Ammon's horn (tissue), 1 donor: ENCODE data around the gene EFCAB10.
A peak's percentile ranks its signal among the peaks of the same experiment; 100 is the strongest.
"Not testable (repeated sequence)": the region's sequence is repeated elsewhere in the genome, so short reads cannot be mapped to it uniquely, and the experiment has no call there.

Experiments
- DNase-seq: peaks from one replicate; pipeline ENCODE4 v3.0.0-alpha.2; 2016; ENCODE audit warnings: low spot score

Gene EFCAB10

DNA sequence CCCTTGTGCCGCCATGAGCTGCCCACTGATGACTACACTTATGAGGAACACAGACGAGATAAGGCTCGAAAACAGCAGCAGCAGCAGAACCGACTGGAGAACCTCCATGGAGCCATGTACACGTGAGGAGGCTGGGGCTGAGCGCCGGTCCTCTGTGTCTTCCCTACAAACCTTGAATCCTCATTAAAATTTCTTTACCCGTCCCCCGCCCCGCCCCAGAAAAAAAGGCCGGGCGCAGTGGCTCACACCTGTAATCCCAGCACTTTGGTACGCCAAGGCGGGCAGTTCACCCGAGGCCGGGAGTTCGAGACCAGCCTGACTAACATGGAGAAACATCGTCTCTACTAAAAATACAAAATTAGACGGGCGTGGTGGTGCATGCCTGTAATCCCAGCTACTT is 50.7 kb downstream of the EFCAB10 start:
- DNase-seq, result no peak

DNA sequence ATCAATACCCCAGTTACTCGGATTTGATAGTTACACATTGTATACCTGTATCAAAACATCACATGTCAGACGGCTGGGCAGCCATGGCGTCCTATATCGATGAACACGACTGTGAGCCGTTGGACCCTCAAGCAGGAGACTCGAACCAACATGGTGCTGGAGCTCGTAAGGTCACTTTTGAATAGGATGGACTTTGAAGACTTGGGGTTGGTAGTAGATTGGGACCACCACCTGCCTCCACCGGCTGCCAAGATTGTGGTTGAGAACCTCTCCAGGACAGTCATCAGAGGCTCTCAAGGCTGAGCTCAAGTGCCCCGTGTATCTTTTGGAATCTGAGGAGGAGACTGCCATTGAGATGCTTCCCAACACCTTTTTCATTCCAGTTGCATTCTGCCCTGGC is 51.2 kb downstream of the EFCAB10 start:
- no peak for DNase-seq

DNA sequence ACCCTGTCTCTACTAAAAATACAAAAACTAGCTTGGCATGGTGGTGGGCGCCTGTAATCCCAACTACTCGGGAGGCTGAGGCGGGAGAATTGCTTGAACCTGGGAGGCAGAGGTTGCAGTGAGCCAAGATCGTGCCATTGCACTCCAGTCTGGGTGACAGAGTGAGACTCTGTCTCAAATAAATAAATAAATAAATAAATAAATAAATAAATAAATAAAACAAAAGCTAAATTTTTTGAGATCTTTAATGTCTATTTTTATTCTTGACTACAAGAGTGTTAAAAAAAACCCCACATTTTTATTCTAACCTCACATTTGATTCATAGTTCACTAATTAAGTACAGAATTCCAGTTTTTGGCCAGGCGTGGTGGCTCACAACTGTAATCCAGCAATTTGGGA is 53.6 kb downstream of the EFCAB10 start:
- DNase-seq, result not testable (repeated sequence)

DNA sequence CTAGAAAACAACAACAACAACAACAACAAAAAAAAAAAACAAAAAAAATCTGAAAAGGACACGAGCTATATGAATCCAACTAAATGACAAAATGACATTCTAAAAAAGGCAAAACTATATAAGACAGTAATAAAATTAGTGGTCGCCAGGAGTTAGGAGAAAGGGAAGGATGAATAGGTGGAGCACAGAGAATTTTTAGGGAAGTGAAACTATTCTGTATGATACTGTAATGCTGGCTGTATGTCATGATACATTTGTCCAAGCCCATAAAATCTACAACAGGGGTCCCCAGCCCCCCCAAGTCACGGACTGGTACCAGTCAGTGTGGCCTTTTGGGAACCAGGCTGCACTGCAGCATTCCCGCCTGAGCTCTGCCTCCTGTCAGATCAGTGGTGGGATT is 56.5 kb downstream of the EFCAB10 start:
- DNase-seq, result no peak

DNA sequence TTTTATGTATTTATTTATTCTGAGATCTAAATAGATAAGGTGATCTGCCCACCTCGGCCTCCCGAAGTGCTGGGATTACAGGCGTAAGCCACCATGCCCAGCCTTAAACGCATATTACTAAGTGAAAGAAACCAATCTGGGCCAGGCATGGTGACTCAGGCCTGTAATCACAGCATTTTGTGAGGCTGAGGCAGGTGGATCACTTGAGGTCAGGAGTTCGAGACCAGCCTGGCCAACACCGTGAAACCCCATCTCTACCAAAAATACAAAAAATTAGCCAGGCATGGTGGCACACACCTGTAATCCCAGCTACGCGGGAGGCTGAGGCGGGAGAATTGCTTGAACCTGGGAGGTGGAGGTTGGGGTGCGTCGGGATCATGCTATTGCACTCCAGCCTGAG is 56.9 kb downstream of the EFCAB10 start:
- not testable (repeated sequence) for DNase-seq

DNA sequence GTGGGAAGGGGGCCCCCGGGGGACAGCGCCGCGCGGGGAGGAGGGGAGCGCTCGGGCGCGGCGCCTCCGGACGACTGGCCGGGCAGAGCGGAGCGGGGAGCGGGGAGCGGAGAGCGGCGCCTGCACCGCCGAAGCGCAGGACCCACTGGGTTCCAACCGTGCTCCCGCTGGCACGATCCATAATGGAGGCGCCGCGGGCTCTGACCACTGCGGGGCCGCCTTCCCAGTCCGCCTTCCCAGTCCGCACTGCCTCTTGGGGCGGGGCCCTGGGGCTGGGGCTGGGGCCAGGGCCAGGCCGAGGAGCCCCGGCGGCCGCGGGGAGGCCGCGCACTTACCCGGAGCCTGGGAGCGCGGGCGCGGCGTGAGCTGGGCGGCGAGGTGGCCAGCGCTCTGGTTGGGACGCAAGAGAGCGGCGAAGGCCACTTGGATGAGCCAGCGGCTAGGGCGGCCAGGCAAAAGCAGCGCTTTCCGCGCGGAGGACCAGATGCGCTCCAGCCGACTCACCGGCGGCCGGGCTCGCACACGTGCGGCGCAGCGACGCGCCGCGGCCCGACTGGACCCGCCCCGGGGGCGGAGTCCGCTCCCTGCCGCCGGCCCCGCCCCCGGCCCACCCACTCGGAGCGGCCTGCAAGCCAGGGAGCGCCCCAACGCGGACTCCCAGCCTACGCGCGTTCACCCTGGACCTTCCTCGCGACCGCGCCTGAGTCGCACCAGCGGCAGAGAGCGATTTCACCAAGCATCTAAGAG is 59.4 kb downstream of the EFCAB10 start, which contains the start of gene PUS7:
TSS of gene PUS7 (minus strand) at position 555 of the 747 bp plus-strand sequence. CDS start 13,759 bp downstream, outside the sequence.
- DNase-seq, result peak; percentile 91

DNA sequence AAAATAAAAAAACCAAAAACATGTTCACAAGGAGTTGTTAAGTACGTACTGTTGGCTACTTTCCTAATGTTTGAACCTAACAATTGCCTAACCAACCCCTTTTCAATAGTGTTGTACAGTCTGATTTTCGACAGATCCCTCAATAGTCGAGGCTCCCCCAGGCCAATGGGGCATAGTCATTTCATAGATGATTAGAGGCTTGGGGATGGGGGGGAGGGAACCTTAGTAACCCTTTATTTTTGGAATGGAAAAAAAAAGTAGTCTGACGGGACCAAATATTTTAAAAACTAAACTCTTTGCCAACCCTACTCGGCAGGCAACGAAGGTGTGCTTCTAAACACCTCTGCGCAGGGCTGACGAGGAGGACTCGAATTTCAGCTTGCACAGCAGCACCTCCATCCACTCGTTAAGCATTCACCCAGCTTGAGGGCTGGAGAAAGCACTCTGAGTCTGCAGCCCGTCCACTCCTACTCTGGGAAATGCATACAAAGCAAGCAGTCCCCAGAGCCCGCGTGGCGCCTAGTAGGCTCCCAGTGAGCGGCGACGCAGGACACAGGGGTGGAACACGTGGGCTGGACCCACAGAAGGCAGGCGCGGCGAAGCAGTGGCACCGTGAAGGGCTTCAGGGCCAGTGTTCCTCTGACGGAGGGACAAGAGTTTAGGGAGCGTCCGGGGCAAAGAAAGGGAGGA is 60.1 kb downstream of the EFCAB10 start:
- peak; percentile 66 for DNase-seq

DNA sequence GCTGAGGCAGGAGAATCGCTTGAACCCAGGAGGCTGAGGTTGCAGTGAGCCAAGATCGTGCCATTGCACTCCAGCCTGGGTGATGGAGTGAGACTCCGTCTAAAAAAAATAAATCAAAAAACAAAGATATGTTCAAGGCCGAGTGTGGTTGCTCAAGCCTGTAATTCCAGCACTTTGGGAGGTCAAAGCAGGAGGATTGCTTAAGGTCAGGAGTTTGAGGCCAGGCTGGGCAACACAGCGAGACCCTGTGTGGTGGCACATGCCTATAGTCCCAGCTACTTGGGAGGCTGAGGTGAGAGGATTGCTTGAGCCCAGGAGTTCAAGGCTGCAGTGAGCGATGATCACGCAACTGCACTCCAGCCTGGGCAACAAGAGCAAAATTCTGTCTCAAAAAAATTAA is 60.7 kb downstream of the EFCAB10 start:
- DNase-seq, result not testable (repeated sequence)

DNA sequence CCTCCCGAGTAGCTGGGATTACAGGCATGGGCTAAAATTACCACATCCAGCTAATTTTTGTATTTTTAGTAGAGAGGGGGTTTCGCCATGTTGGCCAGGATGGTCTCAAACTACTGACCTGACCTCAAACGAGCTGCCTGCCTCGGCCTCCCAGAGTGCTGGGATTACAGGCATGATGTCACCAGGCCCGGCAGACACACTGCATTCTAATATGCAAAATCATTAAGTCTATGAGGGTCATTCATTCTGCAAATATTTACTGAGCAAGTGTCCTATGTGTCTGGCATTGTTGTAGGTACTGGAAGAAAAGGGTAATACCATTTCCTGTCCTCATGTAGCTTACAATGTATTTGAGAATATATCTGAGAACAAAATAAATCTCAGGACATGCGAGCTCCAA is 61.9 kb downstream of the EFCAB10 start:
- DNase-seq, result no peak

DNA sequence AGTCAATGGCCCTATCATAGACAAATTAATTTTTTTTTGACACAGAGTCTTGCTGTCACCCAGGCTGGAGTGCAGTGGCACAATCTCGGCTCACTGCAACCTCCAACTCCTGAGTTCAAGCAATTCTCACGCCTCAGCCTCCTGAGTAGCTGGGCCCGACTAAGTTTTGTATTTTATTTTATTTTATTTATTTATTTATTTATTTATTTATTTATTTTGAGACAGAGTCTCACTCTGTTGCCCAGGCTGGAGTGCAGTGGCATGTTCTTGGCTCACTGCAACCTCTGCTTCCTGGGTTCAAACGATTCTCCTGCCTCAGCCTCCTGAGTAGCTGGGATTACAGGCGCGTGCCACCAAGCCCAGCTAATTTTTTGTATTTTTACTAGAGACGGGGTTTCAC is 65.7 kb downstream of the EFCAB10 start:
- DNase-seq, result not testable (repeated sequence)
